GM18873 (cell line): ENCODE data around the gene NRL.

ENCODE experiments used
- ATAC-seq: cut with Tn5 transposase; IDR thresholded peaks from one replicate; pipeline ENCODE4 v1.9.1; 2021; ENCODE audit warnings: mild to moderate bottlenecking, moderate library complexity, moderate number of reproducible peaks; ENCODE audit not compliant: unreplicated experiment, low FRiP score

NRL gene

GRCh38 chr14:24145219-24145618 is 30.5 kb upstream of the NRL start:
- no peak for ATAC-seq

- no peak for ATAC-seq
These were observed 29.7 kb upstream of the NRL start for GRCh38 chr14:24144451-24144850.

GRCh38 chr14:24143511-24143910 is 28.8 kb upstream of the NRL start:
- ATAC-seq, result no peak

- ATAC-seq, result peak; percentile 83
These were observed 26.5 kb upstream of the NRL start, which contains the start of gene EMC9 for GRCh38 chr14:24141097-24141880. EMC9 (minus strand) TSS chr14:24141591; CDS start chr14:24141304, 287 bp downstream.

GRCh38 chr14:24139272-24139934 is 24.7 kb upstream of the NRL start:
- no peak for ATAC-seq

- no peak for ATAC-seq
These were observed 23.9 kb upstream of the NRL start for GRCh38 chr14:24138396-24139271.

- no peak for ATAC-seq
These were observed 23.0 kb upstream of the NRL start for GRCh38 chr14:24137529-24138395.

GRCh38 chr14:24136684-24137528 is 22.2 kb upstream of the NRL start:
- no peak for ATAC-seq

- ATAC-seq, result peak; percentile 63
These were observed 21.3 kb upstream of the NRL start, which contains the start of gene PSME1 for GRCh38 chr14:24135834-24136683. PSME1 (plus strand) TSS chr14:24136194; CDS start chr14:24136263, 69 bp downstream.

- peak; percentile 5 for ATAC-seq
These were observed 20.8 kb upstream of the NRL start for GRCh38 chr14:24135584-24135833.

GRCh38 chr14:24133735-24134134 is 19.0 kb upstream of the NRL start:
- no peak for ATAC-seq

- no peak for ATAC-seq
These were observed 18.2 kb upstream of the NRL start for GRCh38 chr14:24132976-24133375.

- no peak for ATAC-seq
These were observed 17.4 kb upstream of the NRL start for GRCh38 chr14:24132061-24132685.

- ATAC-seq, result no peak
These were observed 16.8 kb upstream of the NRL start for GRCh38 chr14:24131549-24131966.

- ATAC-seq, result no peak
These were observed 16.2 kb upstream of the NRL start for GRCh38 chr14:24130717-24131548.

- ATAC-seq, result no peak
These were observed 15.6 kb upstream of the NRL start, which contains the start of gene FITM1 for GRCh38 chr14:24130380-24130716. FITM1 (plus strand) TSS chr14:24130659; CDS start chr14:24131564, 905 bp downstream.

GRCh38 chr14:24129410-24129998 is 14.8 kb upstream of the NRL start:
- ATAC-seq, result no peak
